HCT116 (cell line): Measurements from ENCODE around the gene CRCP. TPM values are rescaled to one million over a fixed set of nuclear protein-coding genes. Genes with fewer than 3 reads are reported as not detected.

ENCODE experiments used
- ATAC-seq: fragments of 200-7000 bp; cut with Tn5 transposase; 2 replicates; pipeline ENCODE4 v1.9.1; 2020; ENCODE audit warnings: mild to moderate bottlenecking, moderate library complexity
- BruUV-seq: library from RNA; stranded (reverse); fragments of 400-500 nt; replicated peaks from 2 replicates; lab custom pipeline; 2021; lab: Mats Ljungman, UMichigan
- CTCF ChIA-PET: fragments of 300-600 bp; sonication (Branson Sonifier 250); formaldehyde crosslinking; loops from one replicate; lab custom pipeline; 2021; ENCODE audit warnings: antibody characterized with exemption; lab: Charles Lee
- POLR2A ChIA-PET: fragments of 300-600, 350-600 bp; sonication (Branson Sonifier 250); formaldehyde crosslinking; loops from one replicate; lab custom pipeline; 2021; ENCODE audit warnings: antibody characterized with exemption; lab: Charles Lee
- RAD21 ChIA-PET, 2 experiments: fragments of 300-600 bp; sonication (Branson Sonifier 250); formaldehyde crosslinking; loops; one replicate each; lab custom pipeline; 2023; ENCODE audit warnings: low total read pairs in 2 of 2; ENCODE audit not compliant: uncharacterized antibody in 2 of 2, unreplicated experiment in 2 of 2, low non-redundant PET in 1 of 2; lab: Charles Lee
- DNase-seq: peaks from one replicate; pipeline ENCODE4 v3.0.0-alpha.2; 2010; ENCODE audit warnings: low read depth, low spot score
- H2AFZ ChIP-seq: fragments of 200-600 bp; shearing (Covaris generic), sonication (generic); 2 replicates; pipeline ENCODE4 v1.6.1; 2017; ENCODE audit warnings: low read depth, mixed run types, mixed read lengths, antibody characterized with exemption, low read length; ENCODE audit not compliant: poor library complexity, severe bottlenecking
- H3K27ac ChIP-seq: 2 replicates; pipeline ENCODE4 v1.5.1; 2012; ENCODE audit warnings: low read depth, low read length
- H3K27me3 ChIP-seq: fragments of 200-600 bp; sonication (generic); 2 replicates; pipeline ENCODE4 v1.6.1; 2016; ENCODE audit warnings: mixed run types, low read length, mixed read lengths; ENCODE audit not compliant: insufficient read depth
- H3K36me3 ChIP-seq, 2 experiments: fragments of 200-500 bp in 1 of 2; fragments of 200-600 bp in 1 of 2; sonication (Bioruptor generic) in 1 of 2; sonication (generic) in 1 of 2; 2 replicates each; pipeline versions ENCODE4 v1.5.1 to v1.6.1; 2014 to 2016; ENCODE audit warnings: low read length in 2 of 2, inconsistent platforms in 1 of 2, mixed read lengths in 1 of 2, mixed run types in 1 of 2; ENCODE audit not compliant: insufficient read depth in 2 of 2, control insufficient read depth in 1 of 2
- H3K4me1 ChIP-seq, 2 experiments: fragments of 200-600 bp in 1 of 2; sonication (generic) in 1 of 2; 2 replicates each; pipeline versions ENCODE4 v1.5.1 to v1.6.1; 2012 to 2017; ENCODE audit warnings: low read length in 2 of 2, inconsistent platforms in 1 of 2, mild to moderate bottlenecking in 1 of 2, mixed read lengths in 1 of 2, mixed run types in 1 of 2, moderate library complexity in 1 of 2; ENCODE audit not compliant: insufficient read depth in 2 of 2, control insufficient read depth in 1 of 2
- H3K4me2 ChIP-seq: fragments of 200-600 bp; sonication (generic); 2 replicates; pipeline ENCODE4 v1.6.1; 2017; ENCODE audit warnings: mixed run types, low read length, mixed read lengths
- H3K4me3 ChIP-seq, 2 experiments: fragments of 200-600 bp in 1 of 2; sonication (generic) in 1 of 2; replicated peaks in 1 of 2; 2 replicates each; pipeline ENCODE4 v1.5.1; 2011 to 2016; ENCODE audit warnings: low read length in 2 of 2, control low read depth in 1 of 2, low read depth in 1 of 2, mild to moderate bottlenecking in 1 of 2, mixed read lengths in 1 of 2, mixed run types in 1 of 2
- H3K79me2 ChIP-seq: fragments of 200-600 bp; sonication (generic); 2 replicates; pipeline ENCODE4 v1.6.1; 2017; ENCODE audit warnings: mild to moderate bottlenecking, mixed run types, low read length, moderate library complexity, mixed read lengths; ENCODE audit not compliant: insufficient read depth
- H3K9ac ChIP-seq: fragments of 200-600 bp; sonication (generic); 2 replicates; pipeline ENCODE4 v1.6.1; 2016; ENCODE audit warnings: low read length, mixed read lengths
- H3K9me2 ChIP-seq: fragments of 200-600 bp; sonication (generic), shearing (Covaris generic); 2 replicates; pipeline ENCODE4 v1.6.1; 2017; ENCODE audit warnings: mixed run types, mild to moderate bottlenecking, moderate library complexity; ENCODE audit not compliant: insufficient read depth
- H3K9me3 ChIP-seq, 2 experiments: fragments of 200-500 bp in 1 of 2; fragments of 200-600 bp in 1 of 2; sonication (Bioruptor generic) in 1 of 2; sonication (generic) in 1 of 2; 2 replicates each; pipeline ENCODE4 v1.6.1; 2014 to 2017; ENCODE audit warnings: low read length in 2 of 2, mixed read lengths in 2 of 2, inconsistent platforms in 1 of 2, low read depth in 1 of 2, mild to moderate bottlenecking in 1 of 2, mixed run types in 1 of 2, moderate library complexity in 1 of 2; ENCODE audit not compliant: control insufficient read depth in 1 of 2, insufficient read depth in 1 of 2
- H4K20me1 ChIP-seq: fragments of 200-600 bp; sonication (generic), shearing (Covaris generic); 2 replicates; pipeline ENCODE4 v1.6.1; 2017; ENCODE audit warnings: mixed run types, mild to moderate bottlenecking, moderate library complexity; ENCODE audit not compliant: insufficient read depth
- CBX3 ChIP-seq: IDR thresholded peaks from 2 replicates; pipeline ENCODE4 v1.6.1; 2012; ENCODE audit warnings: low read depth
- CEBPB ChIP-seq: IDR thresholded peaks from 2 replicates; pipeline ENCODE4 v1.6.1; 2012; ENCODE audit warnings: low read depth
- EGR1 ChIP-seq: IDR thresholded peaks from 2 replicates; pipeline ENCODE4 v1.6.1; 2012; ENCODE audit warnings: low read depth
- ELF1 ChIP-seq: IDR thresholded peaks from 2 replicates; pipeline ENCODE4 v1.6.1; 2012; ENCODE audit warnings: low read depth, borderline replicate concordance
- EZH2 ChIP-seq: fragments of 200-600 bp; sonication (generic); IDR thresholded peaks from 2 replicates; pipeline ENCODE4 v1.6.1; 2017; ENCODE audit warnings: antibody characterized with exemption, mixed run types
- FOSL1 ChIP-seq: IDR thresholded peaks from 2 replicates; pipeline ENCODE4 v1.6.1; 2012; ENCODE audit warnings: low read depth
- JUND ChIP-seq: IDR thresholded peaks from 2 replicates; pipeline ENCODE4 v1.6.1; 2012
- POLR2A ChIP-seq: IDR thresholded peaks from 2 replicates; pipeline ENCODE4 v1.7.0; 2011; ENCODE audit warnings: borderline replicate concordance; ENCODE audit not compliant: insufficient read depth, insufficient read length; ENCODE audit errors: extremely low read depth
- POLR2AphosphoS5 ChIP-seq: IDR thresholded peaks from 2 replicates; pipeline ENCODE4 v1.6.1; 2011; ENCODE audit warnings: mild to moderate bottlenecking, low read depth, low read length, moderate library complexity
- RAD21 ChIP-seq: IDR thresholded peaks from 2 replicates; pipeline ENCODE4 v1.6.1; 2012; ENCODE audit warnings: low read depth, mild to moderate bottlenecking
- SIN3A ChIP-seq: IDR thresholded peaks from 2 replicates; pipeline ENCODE4 v1.6.1; 2012; ENCODE audit warnings: low read depth
- SP1 ChIP-seq: IDR thresholded peaks from 2 replicates; pipeline ENCODE4 v1.6.1; 2012; ENCODE audit warnings: low read depth
- ZFX ChIP-seq: fragments of 450-650 bp; IDR thresholded peaks from 2 replicates; pipeline ENCODE4 v1.6.1; 2017
- ZNF274 ChIP-seq: fragments of 200-500 bp; sonication (Bioruptor generic); IDR thresholded peaks from 2 replicates; pipeline ENCODE4 v1.6.1; 2014; ENCODE audit warnings: mild to moderate bottlenecking, low read depth, low read length, inconsistent platforms
- intact Hi-C: fragments of 100-400 bp; cut with micrococcal nuclease; formaldehyde crosslinking; loops from 2 replicates; pipeline ENCODE4 v1.10.0; 2022
- total RNA-seq: library from RNA; stranded (reverse); gene quantifications from one replicate; pipeline ENCODE4 v1.2.1, GENCODE V29; 2021; ENCODE audit not compliant: unreplicated experiment
- TF ChIP-seq, protein P1 (sequence below): IDR thresholded peaks from 2 replicates; pipeline ENCODE4 v1.6.1; 2011; ENCODE audit warnings: mild to moderate bottlenecking, low read length, moderate library complexity; ENCODE audit not compliant: insufficient replicate concordance; ENCODE audit errors: extremely low read depth
- TF ChIP-seq, protein P2 (sequence below), 3 experiments: fragments of 200-600 bp in 1 of 3; sonication (generic) in 1 of 3; IDR thresholded peaks in 2 of 3; conservative IDR thresholded peaks in 1 of 3; 2 replicates each; pipeline ENCODE4 v1.5.1; 2012 to 2017; ENCODE audit warnings: low read depth in 2 of 3, low read length in 2 of 3, antibody characterized with exemption in 1 of 3, borderline replicate concordance in 1 of 3, control low read depth in 1 of 3, mild to moderate bottlenecking in 1 of 3, mixed read lengths in 1 of 3, mixed run types in 1 of 3, moderate library complexity in 1 of 3; ENCODE audit not compliant: insufficient read depth in 1 of 3
- TF ChIP-seq, protein P3 (sequence below): IDR thresholded peaks from 2 replicates; pipeline ENCODE4 v1.6.1; 2012; ENCODE audit warnings: low read depth

Gene CRCP
- total RNA-seq, 1 experiment from 2014 or later: 28.4 TPM

DNA sequence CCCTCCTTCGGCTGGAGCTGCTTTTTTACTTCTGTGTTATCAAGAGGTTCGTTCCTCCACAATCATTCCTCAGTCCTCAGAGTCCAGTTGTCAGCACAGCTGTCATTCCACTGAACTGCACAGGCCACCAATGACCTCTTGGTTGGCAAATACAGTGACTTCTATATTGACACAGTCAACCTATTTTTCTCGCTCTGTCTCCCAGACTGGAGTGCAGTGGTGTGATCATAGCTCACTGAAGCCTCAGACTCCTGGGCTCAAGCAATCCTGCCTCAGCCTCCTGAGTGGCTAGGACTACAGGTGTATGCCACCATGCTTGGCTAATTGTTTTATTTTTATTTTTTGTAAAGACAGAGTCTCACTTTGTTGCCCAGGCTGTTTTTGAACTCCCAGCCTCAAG is 27.7 kb downstream of the CRCP start (continued):
- TF ChIP-seq, protein P1, sequence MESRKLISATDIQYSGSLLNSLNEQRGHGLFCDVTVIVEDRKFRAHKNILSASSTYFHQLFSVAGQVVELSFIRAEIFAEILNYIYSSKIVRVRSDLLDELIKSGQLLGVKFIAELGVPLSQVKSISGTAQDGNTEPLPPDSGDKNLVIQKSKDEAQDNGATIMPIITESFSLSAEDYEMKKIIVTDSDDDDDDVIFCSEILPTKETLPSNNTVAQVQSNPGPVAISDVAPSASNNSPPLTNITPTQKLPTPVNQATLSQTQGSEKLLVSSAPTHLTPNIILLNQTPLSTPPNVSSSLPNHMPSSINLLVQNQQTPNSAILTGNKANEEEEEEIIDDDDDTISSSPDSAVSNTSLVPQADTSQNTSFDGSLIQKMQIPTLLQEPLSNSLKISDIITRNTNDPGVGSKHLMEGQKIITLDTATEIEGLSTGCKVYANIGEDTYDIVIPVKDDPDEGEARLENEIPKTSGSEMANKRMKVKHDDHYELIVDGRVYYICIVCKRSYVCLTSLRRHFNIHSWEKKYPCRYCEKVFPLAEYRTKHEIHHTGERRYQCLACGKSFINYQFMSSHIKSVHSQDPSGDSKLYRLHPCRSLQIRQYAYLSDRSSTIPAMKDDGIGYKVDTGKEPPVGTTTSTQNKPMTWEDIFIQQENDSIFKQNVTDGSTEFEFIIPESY: no peak
- no peak for TF ChIP-seq EZH2

DNA sequence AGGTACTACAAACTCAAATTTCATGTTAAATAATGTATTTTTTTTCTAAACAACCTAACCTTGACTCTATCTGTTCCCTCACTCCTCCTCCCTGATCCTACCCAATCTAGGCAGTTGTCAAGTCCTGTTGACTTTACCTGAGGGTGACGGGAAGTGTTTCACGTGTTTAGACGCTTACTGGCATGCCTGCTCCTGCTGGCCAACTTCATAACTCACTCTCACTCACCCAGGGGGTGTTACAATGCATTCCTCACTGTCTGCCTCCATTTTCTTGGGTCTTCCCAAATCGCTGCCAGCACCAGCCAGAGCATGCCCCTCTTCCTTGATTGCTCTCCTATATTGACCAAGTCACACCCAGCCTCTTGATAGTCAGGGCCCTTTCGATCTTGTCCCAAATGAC is 28.3 kb downstream of the CRCP start:
- H3K9ac ChIP-seq: no peak overlapping the region
- H3K4me1 ChIP-seq: peaks cover 18 to 47% of the 10 kb centered on the region in 2 experiments
- no peak overlapping the region for H3K27ac ChIP-seq
- DNase-seq (no peak), ATAC-seq (no peak)
- ChIA-PET POLR2A (no interaction called here), RAD21 (no interaction called here), CTCF (no interaction called here)
- H3K9me2 ChIP-seq: no peaks in the 10 kb centered on the region
- no peak overlapping the region for H2AFZ ChIP-seq
- H3K79me2 ChIP-seq: peaks cover 55% of the 10 kb centered on the region
- BruUV-seq: no TSS peak
- TF ChIP-seq JUND (no peak), RAD21 (no peak), CBX3 (no peak), CEBPB (no peak), ELF1 (no peak), FOSL1 (no peak), SIN3A (no peak), EZH2 (no peak), ZFX (no peak), ZNF274 (no peak), EGR1 (no peak), SP1 (no peak), POLR2AphosphoS5 (no peak), POLR2A (no peak)
- TF ChIP-seq, protein P2, sequence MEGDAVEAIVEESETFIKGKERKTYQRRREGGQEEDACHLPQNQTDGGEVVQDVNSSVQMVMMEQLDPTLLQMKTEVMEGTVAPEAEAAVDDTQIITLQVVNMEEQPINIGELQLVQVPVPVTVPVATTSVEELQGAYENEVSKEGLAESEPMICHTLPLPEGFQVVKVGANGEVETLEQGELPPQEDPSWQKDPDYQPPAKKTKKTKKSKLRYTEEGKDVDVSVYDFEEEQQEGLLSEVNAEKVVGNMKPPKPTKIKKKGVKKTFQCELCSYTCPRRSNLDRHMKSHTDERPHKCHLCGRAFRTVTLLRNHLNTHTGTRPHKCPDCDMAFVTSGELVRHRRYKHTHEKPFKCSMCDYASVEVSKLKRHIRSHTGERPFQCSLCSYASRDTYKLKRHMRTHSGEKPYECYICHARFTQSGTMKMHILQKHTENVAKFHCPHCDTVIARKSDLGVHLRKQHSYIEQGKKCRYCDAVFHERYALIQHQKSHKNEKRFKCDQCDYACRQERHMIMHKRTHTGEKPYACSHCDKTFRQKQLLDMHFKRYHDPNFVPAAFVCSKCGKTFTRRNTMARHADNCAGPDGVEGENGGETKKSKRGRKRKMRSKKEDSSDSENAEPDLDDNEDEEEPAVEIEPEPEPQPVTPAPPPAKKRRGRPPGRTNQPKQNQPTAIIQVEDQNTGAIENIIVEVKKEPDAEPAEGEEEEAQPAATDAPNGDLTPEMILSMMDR (IDR thresholded peaks at IDR 0.05 in 2 of 3, conservative IDR thresholded peaks at IDR 0.05 in 1 of 3; ENCODE audit: borderline replicate concordance in 1 of 3, insufficient read depth in 1 of 3, low read depth in 2 of 3, low read length in 2 of 3): no peak
- TF ChIP-seq, protein P3, sequence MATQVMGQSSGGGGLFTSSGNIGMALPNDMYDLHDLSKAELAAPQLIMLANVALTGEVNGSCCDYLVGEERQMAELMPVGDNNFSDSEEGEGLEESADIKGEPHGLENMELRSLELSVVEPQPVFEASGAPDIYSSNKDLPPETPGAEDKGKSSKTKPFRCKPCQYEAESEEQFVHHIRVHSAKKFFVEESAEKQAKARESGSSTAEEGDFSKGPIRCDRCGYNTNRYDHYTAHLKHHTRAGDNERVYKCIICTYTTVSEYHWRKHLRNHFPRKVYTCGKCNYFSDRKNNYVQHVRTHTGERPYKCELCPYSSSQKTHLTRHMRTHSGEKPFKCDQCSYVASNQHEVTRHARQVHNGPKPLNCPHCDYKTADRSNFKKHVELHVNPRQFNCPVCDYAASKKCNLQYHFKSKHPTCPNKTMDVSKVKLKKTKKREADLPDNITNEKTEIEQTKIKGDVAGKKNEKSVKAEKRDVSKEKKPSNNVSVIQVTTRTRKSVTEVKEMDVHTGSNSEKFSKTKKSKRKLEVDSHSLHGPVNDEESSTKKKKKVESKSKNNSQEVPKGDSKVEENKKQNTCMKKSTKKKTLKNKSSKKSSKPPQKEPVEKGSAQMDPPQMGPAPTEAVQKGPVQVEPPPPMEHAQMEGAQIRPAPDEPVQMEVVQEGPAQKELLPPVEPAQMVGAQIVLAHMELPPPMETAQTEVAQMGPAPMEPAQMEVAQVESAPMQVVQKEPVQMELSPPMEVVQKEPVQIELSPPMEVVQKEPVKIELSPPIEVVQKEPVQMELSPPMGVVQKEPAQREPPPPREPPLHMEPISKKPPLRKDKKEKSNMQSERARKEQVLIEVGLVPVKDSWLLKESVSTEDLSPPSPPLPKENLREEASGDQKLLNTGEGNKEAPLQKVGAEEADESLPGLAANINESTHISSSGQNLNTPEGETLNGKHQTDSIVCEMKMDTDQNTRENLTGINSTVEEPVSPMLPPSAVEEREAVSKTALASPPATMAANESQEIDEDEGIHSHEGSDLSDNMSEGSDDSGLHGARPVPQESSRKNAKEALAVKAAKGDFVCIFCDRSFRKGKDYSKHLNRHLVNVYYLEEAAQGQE: no peak
- H3K4me3 ChIP-seq: no peak overlapping the region
- no peaks in the 10 kb centered on the region for H4K20me1 ChIP-seq
- no peak overlapping the region for H3K4me2 ChIP-seq
- no peaks in the 10 kb centered on the region for H3K9me3 ChIP-seq
- no peaks in the 10 kb centered on the region for H3K27me3 ChIP-seq
- H3K36me3 ChIP-seq: peaks cover 9 to 38% of the 10 kb centered on the region in 2 experiments; a peak in 2 of 4 replicates
- intact Hi-C loops: loop anchor here (10.0 kb wide), 1 partner anchor 352 kb away; no protein-coding TSS in a partner anchor
